NCI-H345 (cell line): ENCODE results near the gene RERG.
"Not testable (repeated sequence)": the region's sequence is repeated elsewhere in the genome, so short reads cannot be mapped to it uniquely, and the experiment has no call there.

Source experiments
- DNase-seq: peaks from one replicate; lab custom pipeline; 2025; lab: John Stamatoyannopoulos, UW

RERG gene

DNA sequence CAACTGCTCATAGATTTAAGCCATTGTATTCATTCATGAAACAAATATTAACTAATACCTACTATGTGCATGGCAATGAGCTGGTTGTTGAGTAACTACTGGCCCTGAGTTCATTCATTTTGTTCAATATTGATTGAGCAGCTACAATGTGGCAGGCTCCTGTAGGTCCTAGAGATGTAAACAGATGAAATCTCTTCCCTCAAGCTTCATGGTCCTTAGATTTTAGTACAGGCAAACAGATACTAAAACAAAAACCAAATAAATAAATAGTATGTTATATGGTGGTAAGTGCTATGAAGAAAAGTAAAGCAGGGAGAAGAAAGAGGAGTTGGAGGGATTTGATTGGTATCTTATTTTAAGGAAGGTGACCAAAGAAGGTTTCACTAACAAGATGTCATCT is 77.8 kb downstream of the RERG start:
- no peak for DNase-seq

- DNase-seq, result no peak
These were observed 78.5 kb downstream of the RERG start for GRCh38 chr12:15142711-15143110.

GRCh38 chr12:15131431-15131830 is 89.8 kb downstream of the RERG start:
- DNase-seq, result no peak

- DNase-seq, result no peak
These were observed 90.7 kb downstream of the RERG start for GRCh38 chr12:15130541-15130940.

GRCh38 chr12:15123401-15123800 is 97.8 kb downstream of the RERG start:
- no peak for DNase-seq

DNA sequence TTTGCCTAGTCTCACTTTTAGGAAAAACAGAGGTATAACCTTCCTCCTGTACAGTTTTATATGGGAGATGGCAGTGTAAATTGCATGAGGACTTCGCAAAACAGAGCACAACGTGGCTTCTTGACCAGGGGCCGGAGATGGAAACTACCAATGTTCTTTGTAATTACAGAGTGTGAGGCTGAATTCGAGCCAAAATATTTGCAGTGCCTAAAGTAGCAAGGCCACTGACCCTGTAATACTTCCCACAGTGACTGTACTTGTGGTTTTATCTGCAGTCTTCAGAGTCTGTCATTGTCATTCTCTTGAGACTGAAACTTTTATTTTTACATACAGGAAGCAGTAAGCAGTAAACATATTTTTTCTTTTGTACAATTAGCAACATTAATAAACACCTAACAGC is 98.9 kb downstream of the RERG start:
- DNase-seq, result no peak

DNA sequence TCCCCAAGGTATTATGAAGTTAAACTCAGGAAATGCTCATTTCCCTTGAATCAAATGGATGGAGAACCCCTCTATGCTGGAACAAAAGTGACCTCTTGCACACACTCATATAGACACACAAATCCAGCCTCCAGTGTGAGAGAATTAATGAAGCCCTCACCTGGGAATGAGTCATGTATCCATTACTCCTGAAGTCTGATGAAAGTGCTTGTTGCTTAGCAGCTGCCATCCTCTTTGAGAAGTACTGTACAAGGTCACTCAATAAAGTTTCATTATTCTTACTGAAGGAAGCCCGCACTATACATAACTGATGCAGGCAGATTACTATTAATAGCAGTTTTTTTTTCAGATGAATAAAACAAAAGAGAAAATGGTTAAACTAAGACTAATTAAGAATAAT is 102.3 kb downstream of the RERG start:
- peak; percentile 9 for DNase-seq

DNA sequence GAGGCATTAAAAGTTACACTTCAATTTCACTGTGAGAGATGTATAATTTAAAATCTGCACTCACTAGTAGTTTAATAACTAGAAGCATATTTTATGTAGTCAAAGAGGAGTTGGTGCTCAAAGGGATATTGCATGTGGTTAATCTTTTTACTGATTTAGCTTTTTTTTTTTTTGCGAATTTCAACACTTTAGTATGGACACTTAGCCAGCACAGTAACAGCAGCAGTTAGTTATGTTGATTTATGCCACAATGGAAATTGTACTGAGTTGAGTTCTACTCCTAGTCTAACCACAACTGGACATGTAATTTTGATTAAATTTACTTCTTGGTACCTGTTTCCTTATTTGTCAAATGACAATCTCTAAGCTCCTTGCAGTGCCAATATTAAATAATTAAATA is 104.2 kb downstream of the RERG start:
- no peak for DNase-seq

DNA sequence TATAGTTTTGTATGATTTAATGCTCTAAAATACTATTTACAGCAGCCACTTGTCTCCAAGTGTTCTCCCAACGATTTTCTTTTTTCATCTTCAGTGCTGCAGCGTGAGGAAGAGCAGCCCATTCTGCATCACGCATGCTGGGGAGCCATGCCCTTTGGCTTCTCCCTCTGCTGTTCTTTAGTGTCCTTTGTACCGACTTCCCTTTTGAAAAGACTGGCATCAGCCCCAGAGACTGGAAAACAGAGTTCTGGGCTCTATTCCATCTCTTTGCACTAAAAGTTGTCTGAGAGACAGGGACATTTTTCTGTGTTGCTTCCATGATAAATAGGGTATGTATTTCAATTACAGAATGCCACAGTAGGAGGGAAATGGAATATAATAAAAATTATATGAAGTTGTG is 105.1 kb downstream of the RERG start:
- no peak for DNase-seq

GRCh38 chr12:15115434-15115833 is 105.8 kb downstream of the RERG start:
- DNase-seq, result no peak

- DNase-seq, result no peak
These were observed 106.7 kb downstream of the RERG start for GRCh38 chr12:15114501-15114900.

DNA sequence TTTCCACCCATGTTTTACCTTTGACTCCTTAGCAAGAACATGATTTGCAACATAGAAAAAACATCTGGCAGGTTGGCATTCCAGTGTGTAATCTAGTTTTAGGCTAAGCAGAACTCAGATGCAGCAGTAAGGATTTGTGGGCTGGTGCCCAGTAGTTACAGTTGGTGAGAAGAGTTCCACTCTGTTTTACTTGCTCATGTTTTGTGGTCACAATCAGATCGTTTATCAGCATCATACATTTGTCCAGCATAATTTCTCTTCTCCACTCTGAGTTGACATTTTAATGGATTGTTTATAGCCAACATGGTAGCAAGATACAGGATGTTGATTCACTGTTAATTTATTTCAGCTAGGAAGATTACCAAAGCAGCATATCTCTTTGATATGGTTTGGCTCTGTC is 128.4 kb downstream of the RERG start:
- no peak for DNase-seq

DNA sequence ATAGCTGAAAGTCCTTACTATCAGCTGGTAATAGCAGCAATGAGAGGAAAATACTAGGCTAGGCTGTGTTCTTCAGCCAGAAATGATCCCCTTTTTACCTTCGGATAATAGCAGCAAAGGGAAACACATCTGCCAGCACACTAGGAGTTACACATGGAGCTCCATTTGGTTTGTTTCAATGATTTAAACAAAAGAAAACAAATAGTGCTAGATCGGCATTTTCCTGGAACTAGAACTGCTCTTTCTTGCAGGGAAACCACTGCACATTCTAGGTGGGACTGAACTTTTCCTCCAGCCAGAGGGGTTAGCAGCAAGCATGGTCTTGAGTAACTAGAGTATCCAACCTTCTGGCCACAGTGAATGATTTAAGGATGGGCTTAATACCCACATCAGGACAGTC is 130.8 kb downstream of the RERG start:
- DNase-seq, result no peak

GRCh38 chr12:15088105-15088504 is 133.1 kb downstream of the RERG start:
- DNase-seq, result no peak

- not testable (repeated sequence) for DNase-seq
These were observed 143.5 kb downstream of the RERG start for GRCh38 chr12:15077751-15078150.

DNA sequence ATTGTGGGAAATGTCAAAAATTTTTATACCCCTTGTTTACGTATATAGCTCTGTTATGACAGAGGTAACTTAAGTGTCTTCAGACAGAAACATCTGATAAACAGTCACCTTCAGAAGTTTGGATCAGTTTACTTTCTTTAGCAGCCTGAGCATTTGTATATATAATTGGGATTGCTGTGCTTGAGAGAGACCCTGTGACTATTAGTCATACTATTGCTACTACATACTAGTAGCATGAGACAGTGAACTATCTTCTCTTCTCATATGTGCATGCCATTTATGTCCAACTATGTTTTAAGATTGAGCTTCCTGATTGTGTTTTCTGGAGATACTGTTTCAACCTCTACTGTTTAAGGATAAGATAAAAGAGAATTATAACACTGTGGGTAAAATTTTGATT is 146.9 kb downstream of the RERG start:
- no peak for DNase-seq

DNA sequence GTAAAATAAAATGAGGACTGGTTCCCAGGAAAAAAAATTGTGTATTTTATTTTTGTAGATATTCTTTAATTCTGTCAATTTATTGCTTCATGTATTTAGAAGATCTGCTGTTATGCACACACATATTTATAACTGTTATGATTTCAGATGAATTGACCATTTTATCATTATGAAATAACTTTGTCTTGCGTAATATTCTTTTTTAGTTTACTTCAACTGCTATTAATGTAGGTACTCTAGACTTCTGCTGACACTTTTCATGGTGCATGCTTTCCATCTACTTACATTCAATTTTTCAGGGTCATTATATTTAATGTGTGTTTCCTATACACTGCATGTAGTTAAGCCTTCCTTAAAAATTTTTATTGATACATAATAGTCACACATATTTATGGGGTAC is 162.1 kb downstream of the RERG start:
- DNase-seq, result no peak
